Astrocyte (in vitro differentiated cells and primary cell): ENCODE measurements around the gene ASB1.

ENCODE experiments used
- CTCF ChIP-seq: IDR thresholded peaks from 2 replicates; pipeline ENCODE4 v1.5.1; 2011; ENCODE audit warnings: low read depth, mild to moderate bottlenecking, inconsistent platforms, low read length, moderate library complexity; ENCODE audit not compliant: insufficient read depth
- EZH2 ChIP-seq: IDR thresholded peaks from 2 replicates; pipeline ENCODE4 v1.6.1; 2012; ENCODE audit warnings: mild to moderate bottlenecking, low read length, inconsistent platforms; ENCODE audit not compliant: insufficient read depth

GRCh38 chr2:238438856-238439849 is 12.4 kb downstream of the ASB1 start:
- no peak for TF ChIP-seq CTCF
- no peak for TF ChIP-seq EZH2
